NCI-H526 (cell line): Measurements from ENCODE around the gene NEURL3.
"Not testable (repeated sequence)": the region's sequence is repeated elsewhere in the genome, so short reads cannot be mapped to it uniquely, and the experiment has no call there.

Experiments
- DNase-seq, 2 experiments: peaks; one replicate each; lab custom pipeline; 2025; lab: John Stamatoyannopoulos, UW

Gene NEURL3

GRCh38 chr2:96507957-96508520 is 2.9 kb upstream of the NEURL3 start:
- DNase-seq, result peak; percentile 42 to 85

GRCh38 chr2:96506907-96507240 is 1.7 kb upstream of the NEURL3 start:
- no peak for DNase-seq

- no peak for DNase-seq
Observed at GRCh38 chr2:96506016-96506906, 1.1 kb upstream of the NEURL3 start.

GRCh38 chr2:96503637-96504243 is 1.4 kb downstream of the NEURL3 start:
- DNase-seq, result no peak

GRCh38 chr2:96502891-96503636 is 2.1 kb downstream of the NEURL3 start:
- no peak for DNase-seq

- peak in 1 of 2 experiments; percentile 15 for DNase-seq
Observed at GRCh38 chr2:96501886-96502810, 3.0 kb downstream of the NEURL3 start.

- no peak for DNase-seq
Observed at GRCh38 chr2:96501471-96501874, 3.7 kb downstream of the NEURL3 start.

- DNase-seq, result no peak
Observed at GRCh38 chr2:96500385-96501066, 4.6 kb downstream of the NEURL3 start.

GRCh38 chr2:96499061-96499960 is 5.8 kb downstream of the NEURL3 start:
- no peak for DNase-seq

- DNase-seq, result not testable (repeated sequence)
Observed at GRCh38 chr2:96498611-96499010, 6.5 kb downstream of the NEURL3 start.

- DNase-seq, result no peak
Observed at GRCh38 chr2:96498021-96498431, 7.1 kb downstream of the NEURL3 start.

- DNase-seq, result no peak
Observed at GRCh38 chr2:96495982-96496629, 9.1 kb downstream of the NEURL3 start.

GRCh38 chr2:96494188-96494587 is 11.0 kb downstream of the NEURL3 start:
- no peak for DNase-seq

- DNase-seq, result no peak
Observed at GRCh38 chr2:96493072-96493471, 12.1 kb downstream of the NEURL3 start.

- DNase-seq, result no peak
Observed at GRCh38 chr2:96491860-96492497, 13.2 kb downstream of the NEURL3 start.

- no peak for DNase-seq
Observed at GRCh38 chr2:96489663-96490062, 15.5 kb downstream of the NEURL3 start.

- DNase-seq, result no peak
Observed at GRCh38 chr2:96489261-96489660, 15.9 kb downstream of the NEURL3 start.

- no peak for DNase-seq
Observed at GRCh38 chr2:96486696-96487095, 18.5 kb downstream of the NEURL3 start.
